HCT116 (cell line): ENCODE measurements around the gene HOXC6.

Source experiments
- EZH2 ChIP-seq: fragments of 200-600 bp; sonication (generic); IDR thresholded peaks from 2 replicates; pipeline ENCODE4 v1.6.1; 2017; ENCODE audit warnings: antibody characterized with exemption, mixed run types
- EZH2phosphoT487 ChIP-seq: fragments of 200-600 bp; IDR thresholded peaks from 2 replicates; pipeline ENCODE4 v1.6.1; 2018; ENCODE audit warnings: antibody characterized with exemption, borderline replicate concordance
- POLR2AphosphoS5 ChIP-seq: IDR thresholded peaks from 2 replicates; pipeline ENCODE4 v1.6.1; 2011; ENCODE audit warnings: mild to moderate bottlenecking, low read depth, low read length, moderate library complexity
- SIN3A ChIP-seq: IDR thresholded peaks from 2 replicates; pipeline ENCODE4 v1.6.1; 2012; ENCODE audit warnings: low read depth
- SRF ChIP-seq: IDR thresholded peaks from 2 replicates; pipeline ENCODE4 v1.6.1; 2012; ENCODE audit warnings: low read depth
- ZNF274 ChIP-seq: fragments of 200-500 bp; sonication (Bioruptor generic); IDR thresholded peaks from 2 replicates; pipeline ENCODE4 v1.6.1; 2014; ENCODE audit warnings: mild to moderate bottlenecking, low read depth, low read length, inconsistent platforms
- TF ChIP-seq, protein P1 (sequence below), 3 experiments: fragments of 200-600 bp in 1 of 3; sonication (generic) in 1 of 3; IDR thresholded peaks in 2 of 3; conservative IDR thresholded peaks in 1 of 3; 2 replicates each; pipeline ENCODE4 v1.5.1; 2012 to 2017; ENCODE audit warnings: low read depth in 2 of 3, low read length in 2 of 3, antibody characterized with exemption in 1 of 3, borderline replicate concordance in 1 of 3, control low read depth in 1 of 3, mild to moderate bottlenecking in 1 of 3, mixed read lengths in 1 of 3, mixed run types in 1 of 3, moderate library complexity in 1 of 3; ENCODE audit not compliant: insufficient read depth in 1 of 3
- TF ChIP-seq, protein P2 (sequence below): IDR thresholded peaks from 2 replicates; pipeline ENCODE4 v1.6.1; 2011; ENCODE audit warnings: mild to moderate bottlenecking, low read length, moderate library complexity; ENCODE audit not compliant: insufficient replicate concordance; ENCODE audit errors: extremely low read depth

DNA sequence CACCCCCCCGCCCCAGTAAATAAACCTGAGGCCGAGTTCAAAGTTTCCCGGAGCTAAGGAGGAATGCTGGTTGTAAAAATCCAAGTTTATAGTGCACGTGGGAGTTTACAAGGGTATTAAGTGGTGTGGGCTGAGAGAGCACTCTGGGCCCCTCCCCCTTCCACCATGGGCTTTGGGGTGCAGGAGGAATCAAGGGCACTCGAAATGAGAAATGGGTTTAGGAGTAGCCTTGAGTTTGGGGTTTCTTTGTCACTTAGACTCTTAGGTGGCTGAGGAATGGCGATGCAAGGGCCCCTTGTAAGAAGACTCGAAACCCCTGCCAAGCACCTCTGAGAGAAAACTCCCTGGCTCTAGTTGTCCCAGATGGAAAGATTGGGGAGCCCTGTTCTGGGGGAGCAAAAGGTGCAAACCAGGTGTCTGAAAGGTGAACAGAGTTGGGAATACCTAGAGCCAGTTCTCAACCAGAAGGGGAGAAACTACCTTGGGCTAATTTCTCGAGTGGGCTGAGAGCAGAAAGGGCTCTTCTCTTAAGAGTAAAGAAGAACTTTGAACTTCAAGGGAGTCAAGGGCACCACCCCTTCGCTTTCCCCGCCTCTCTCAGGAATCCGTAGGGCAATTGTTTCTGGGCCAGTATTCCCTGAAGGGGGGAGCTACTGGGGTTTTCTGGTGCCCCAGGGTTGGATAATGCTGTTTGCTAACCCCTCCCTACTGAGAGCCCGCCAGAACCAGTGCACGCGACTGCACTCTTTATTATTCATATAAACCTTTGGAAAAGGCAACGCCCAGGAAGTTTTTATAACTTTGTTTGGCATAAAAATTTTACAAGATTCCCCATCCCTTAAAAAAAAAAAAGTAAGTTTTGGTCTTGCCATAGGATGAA, 49.5 kb upstream of the HOXC6 start:
- TF ChIP-seq SRF (no peak), SIN3A (no peak), EZH2 (no peak), ZNF274 (no peak), EZH2phosphoT487 (no peak), POLR2AphosphoS5 (no peak)
- TF ChIP-seq, protein P1, sequence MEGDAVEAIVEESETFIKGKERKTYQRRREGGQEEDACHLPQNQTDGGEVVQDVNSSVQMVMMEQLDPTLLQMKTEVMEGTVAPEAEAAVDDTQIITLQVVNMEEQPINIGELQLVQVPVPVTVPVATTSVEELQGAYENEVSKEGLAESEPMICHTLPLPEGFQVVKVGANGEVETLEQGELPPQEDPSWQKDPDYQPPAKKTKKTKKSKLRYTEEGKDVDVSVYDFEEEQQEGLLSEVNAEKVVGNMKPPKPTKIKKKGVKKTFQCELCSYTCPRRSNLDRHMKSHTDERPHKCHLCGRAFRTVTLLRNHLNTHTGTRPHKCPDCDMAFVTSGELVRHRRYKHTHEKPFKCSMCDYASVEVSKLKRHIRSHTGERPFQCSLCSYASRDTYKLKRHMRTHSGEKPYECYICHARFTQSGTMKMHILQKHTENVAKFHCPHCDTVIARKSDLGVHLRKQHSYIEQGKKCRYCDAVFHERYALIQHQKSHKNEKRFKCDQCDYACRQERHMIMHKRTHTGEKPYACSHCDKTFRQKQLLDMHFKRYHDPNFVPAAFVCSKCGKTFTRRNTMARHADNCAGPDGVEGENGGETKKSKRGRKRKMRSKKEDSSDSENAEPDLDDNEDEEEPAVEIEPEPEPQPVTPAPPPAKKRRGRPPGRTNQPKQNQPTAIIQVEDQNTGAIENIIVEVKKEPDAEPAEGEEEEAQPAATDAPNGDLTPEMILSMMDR (IDR thresholded peaks at IDR 0.05 in 2 of 3, conservative IDR thresholded peaks at IDR 0.05 in 1 of 3; ENCODE audit: borderline replicate concordance in 1 of 3, insufficient read depth in 1 of 3, low read depth in 2 of 3, low read length in 2 of 3) = no peak
- TF ChIP-seq, protein P2, sequence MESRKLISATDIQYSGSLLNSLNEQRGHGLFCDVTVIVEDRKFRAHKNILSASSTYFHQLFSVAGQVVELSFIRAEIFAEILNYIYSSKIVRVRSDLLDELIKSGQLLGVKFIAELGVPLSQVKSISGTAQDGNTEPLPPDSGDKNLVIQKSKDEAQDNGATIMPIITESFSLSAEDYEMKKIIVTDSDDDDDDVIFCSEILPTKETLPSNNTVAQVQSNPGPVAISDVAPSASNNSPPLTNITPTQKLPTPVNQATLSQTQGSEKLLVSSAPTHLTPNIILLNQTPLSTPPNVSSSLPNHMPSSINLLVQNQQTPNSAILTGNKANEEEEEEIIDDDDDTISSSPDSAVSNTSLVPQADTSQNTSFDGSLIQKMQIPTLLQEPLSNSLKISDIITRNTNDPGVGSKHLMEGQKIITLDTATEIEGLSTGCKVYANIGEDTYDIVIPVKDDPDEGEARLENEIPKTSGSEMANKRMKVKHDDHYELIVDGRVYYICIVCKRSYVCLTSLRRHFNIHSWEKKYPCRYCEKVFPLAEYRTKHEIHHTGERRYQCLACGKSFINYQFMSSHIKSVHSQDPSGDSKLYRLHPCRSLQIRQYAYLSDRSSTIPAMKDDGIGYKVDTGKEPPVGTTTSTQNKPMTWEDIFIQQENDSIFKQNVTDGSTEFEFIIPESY = no peak
